ENCODE results near the gene OR2V1. TPM values are rescaled to one million over a fixed set of nuclear protein-coding genes. Genes with fewer than 3 reads are reported as not detected.

OR2V1 gene
- total RNA-seq, 4 donors from 2014 or later, result not detected

GRCh38 chr5:181126841-181127240, 4.1 kb downstream of the OR2V1 start:
- WGBS, 2 donors, result 75 to 77% methylated on average over 18 of the region's 18 CpGs
- no peak overlapping the region for H3K4me3 ChIP-seq (ENCODE audit: low read depth, poor library complexity, severe bottlenecking)
- intact Hi-C loops (cut with DNase I; ENCODE audit: low total_unique reads), result no loop called here
- TF ChIP-seq POLR2A (IDR thresholded peaks at IDR 0.05) (no peak), CTCF (IDR thresholded peaks at IDR 0.05) (no peak)
- peak in 1 of 2 donors; percentile 73 for DNase-seq (ENCODE audit: low spot score in 2 of 2)

- WGBS, 2 donors, result 75 to 78% methylated on average over 3 of the region's 3 CpGs
- no peak for TF ChIP-seq CTCF (IDR thresholded peaks at IDR 0.05)
- TF ChIP-seq POLR2A (IDR thresholded peaks at IDR 0.05), result no peak
- peak in 1 of 2 donors; percentile 48 for DNase-seq (ENCODE audit: low spot score in 2 of 2)
- intact Hi-C loops (cut with DNase I; ENCODE audit: low total_unique reads), result no loop called here
- H3K4me3 ChIP-seq (ENCODE audit: low read depth, poor library complexity, severe bottlenecking), result no peak overlapping the region
Measured at GRCh38 chr5:181124526-181124925, 6.4 kb downstream of the OR2V1 start.

- no peak overlapping the region for H3K4me3 ChIP-seq (ENCODE audit: low read depth, poor library complexity, severe bottlenecking)
- WGBS, 2 donors, result 61 to 64% methylated on average over 26 to 28 of the region's 28 CpGs
- DNase-seq (ENCODE audit: low spot score in 2 of 2), result peak in 1 of 2 donors; percentile 84
- no peak for TF ChIP-seq CTCF (IDR thresholded peaks at IDR 0.05)
- no peak for TF ChIP-seq POLR2A (IDR thresholded peaks at IDR 0.05)
- intact Hi-C loops (cut with DNase I; ENCODE audit: low total_unique reads), result no loop called here
Measured at GRCh38 chr5:181121675-181122561, 9.1 kb downstream of the OR2V1 start.

- H3K4me3 ChIP-seq (ENCODE audit: low read depth, poor library complexity, severe bottlenecking), result no peak overlapping the region
- no peak for DNase-seq (ENCODE audit: low spot score in 2 of 2)
- intact Hi-C loops (cut with DNase I; ENCODE audit: low total_unique reads), result no loop called here
- TF ChIP-seq CTCF (IDR thresholded peaks at IDR 0.05) (no peak), POLR2A (IDR thresholded peaks at IDR 0.05) (no peak)
- 88 to 90% methylated on average over 5 of the region's 5 CpGs for WGBS, 2 donors
Measured at GRCh38 chr5:181120761-181121160, 10.2 kb downstream of the OR2V1 start.

GRCh38 chr5:181120306-181120705, 10.7 kb downstream of the OR2V1 start:
- WGBS, 2 donors, result 82 to 84% methylated on average over 4 of the region's 4 CpGs
- TF ChIP-seq CTCF (IDR thresholded peaks at IDR 0.05) (no peak), POLR2A (IDR thresholded peaks at IDR 0.05) (no peak)
- H3K4me3 ChIP-seq (ENCODE audit: low read depth, poor library complexity, severe bottlenecking), result no peak overlapping the region
- no peak for DNase-seq (ENCODE audit: low spot score in 2 of 2)
- intact Hi-C loops (cut with DNase I; ENCODE audit: low total_unique reads), result no loop called here
